GM23338 (cell line): ENCODE data around the gene GRM3.

Experiments used
- EZH2phosphoT487 ChIP-seq: fragments of 200-600 bp; sonication (generic); IDR thresholded peaks from one replicate; pipeline ENCODE4 v1.8.1; 2018; ENCODE audit warnings: antibody characterized with exemption; ENCODE audit not compliant: unreplicated experiment
- TF ChIP-seq, protein P1 (sequence below), 2 experiments: fragments of 200-600 bp in 1 of 2; sonication (generic) in 1 of 2; conservative IDR thresholded peaks; 2 replicates each; pipeline versions ENCODE4 v1.5.1 to v1.6.1; 2016 to 2017; ENCODE audit warnings: antibody characterized with exemption in 2 of 2, low read depth in 2 of 2, mild to moderate bottlenecking in 2 of 2, moderate library complexity in 1 of 2

DNA sequence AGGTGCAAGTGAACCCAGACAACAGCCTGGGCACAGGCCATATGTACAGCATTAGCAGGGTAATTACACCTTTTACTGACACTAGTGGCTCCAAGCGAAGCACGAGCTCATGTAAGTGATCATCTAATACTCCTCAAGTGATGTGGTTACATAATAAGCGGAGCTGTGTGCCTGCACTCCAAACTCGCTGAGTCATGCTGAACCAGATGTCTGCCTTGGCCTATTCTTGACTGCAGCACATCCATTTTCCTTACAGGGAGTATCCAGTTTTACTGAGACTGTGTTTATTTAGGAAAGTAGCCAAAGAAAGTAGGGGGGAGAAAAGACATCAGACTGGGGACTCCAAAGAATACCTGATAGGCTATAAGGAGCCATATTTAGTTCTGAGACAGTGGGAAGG lies 90.1 kb downstream of the GRM3 start:
- TF ChIP-seq, protein P1, sequence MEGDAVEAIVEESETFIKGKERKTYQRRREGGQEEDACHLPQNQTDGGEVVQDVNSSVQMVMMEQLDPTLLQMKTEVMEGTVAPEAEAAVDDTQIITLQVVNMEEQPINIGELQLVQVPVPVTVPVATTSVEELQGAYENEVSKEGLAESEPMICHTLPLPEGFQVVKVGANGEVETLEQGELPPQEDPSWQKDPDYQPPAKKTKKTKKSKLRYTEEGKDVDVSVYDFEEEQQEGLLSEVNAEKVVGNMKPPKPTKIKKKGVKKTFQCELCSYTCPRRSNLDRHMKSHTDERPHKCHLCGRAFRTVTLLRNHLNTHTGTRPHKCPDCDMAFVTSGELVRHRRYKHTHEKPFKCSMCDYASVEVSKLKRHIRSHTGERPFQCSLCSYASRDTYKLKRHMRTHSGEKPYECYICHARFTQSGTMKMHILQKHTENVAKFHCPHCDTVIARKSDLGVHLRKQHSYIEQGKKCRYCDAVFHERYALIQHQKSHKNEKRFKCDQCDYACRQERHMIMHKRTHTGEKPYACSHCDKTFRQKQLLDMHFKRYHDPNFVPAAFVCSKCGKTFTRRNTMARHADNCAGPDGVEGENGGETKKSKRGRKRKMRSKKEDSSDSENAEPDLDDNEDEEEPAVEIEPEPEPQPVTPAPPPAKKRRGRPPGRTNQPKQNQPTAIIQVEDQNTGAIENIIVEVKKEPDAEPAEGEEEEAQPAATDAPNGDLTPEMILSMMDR (conservative IDR thresholded peaks at IDR 0.05; ENCODE audit: low read depth in 2 of 2): no peak
- no peak for TF ChIP-seq EZH2phosphoT487
